ENCODE measurements around the gene ALDH3B1. TPM values are rescaled to one million over a fixed set of nuclear protein-coding genes. Genes with fewer than 3 reads are reported as not detected.
A peak's percentile ranks its signal among the peaks of the same experiment; 100 is the strongest.

The ALDH3B1 gene
- total RNA-seq, 1 experiment from 2014 or later = 18.3 TPM

- TF ChIP-seq TCF7L2 (IDR thresholded peaks at IDR 0.05; ENCODE audit: low read depth, low read length) (peak; percentile 58), SIN3A (IDR thresholded peaks at IDR 0.05; ENCODE audit: borderline replicate concordance, insufficient read depth, low read depth, low read length) (no peak), CTCF (IDR thresholded peaks at IDR 0.05) (peak; percentile 68; the same call in 1 of the 2 replicates)
- in situ Hi-C loops (cut with HindIII; ENCODE audit: low pct_unique_long_range_greater_than_20kb, low sequenced_read_pairs) (no loop called here), intact Hi-C loops (cut with micrococcal nuclease; ENCODE audit: unreplicated experiment) (no loop called here)
- H3K4me1 ChIP-seq (ENCODE audit: control insufficient read depth, insufficient read depth, low read length) = peaks cover 37% of the 10 kb centered on the region
- H3K27me3 ChIP-seq (ENCODE audit: control insufficient read depth, insufficient read depth, low read length) = no peaks in the 10 kb centered on the region
- H3K9me3 ChIP-seq (ENCODE audit: control insufficient read depth, insufficient read depth, low read depth, low read length) = no peaks in the 10 kb centered on the region
- ChIA-PET CTCF (interaction anchor here (0.9 to 1.1 kb wide), 2 partner anchors 10 to 17 kb away, joined by 3 read pairs; partner anchors contain the start of gene ALDH3B1), POLR2A (interaction anchor here (0.7 kb wide), 1 partner anchor 10 kb away, joined by 4 read pairs; the partner anchor contains the start of gene NDUFS8)
- ATAC-seq = peak; percentile 79
- H3K36me3 ChIP-seq (ENCODE audit: control insufficient read depth, insufficient read depth, low read length) = no peaks in the 10 kb centered on the region
- no peak overlapping the region for H3K4me3 ChIP-seq (ENCODE audit: low read depth in 2 of 2, low read length in 2 of 2)
- peak overlapping the region; percentile 72 for H3K27ac ChIP-seq (ENCODE audit: low read length)
- no peak for DNase-seq (ENCODE audit: low read depth, low spot score)
- no TSS peak for BruUV-seq (replicated peaks)
Observed at GRCh38 chr11:68020575-68020974, 10.4 kb downstream of the ALDH3B1 start.

- no peak overlapping the region for H3K4me3 ChIP-seq (ENCODE audit: low read depth in 2 of 2, low read length in 2 of 2)
- H3K4me1 ChIP-seq (ENCODE audit: control insufficient read depth, insufficient read depth, low read length) = peaks cover 35% of the 10 kb centered on the region
- intact Hi-C loops (cut with micrococcal nuclease; ENCODE audit: unreplicated experiment) (no loop called here), in situ Hi-C loops (cut with HindIII; ENCODE audit: low pct_unique_long_range_greater_than_20kb, low sequenced_read_pairs) (no loop called here)
- H3K27me3 ChIP-seq (ENCODE audit: control insufficient read depth, insufficient read depth, low read length) = no peaks in the 10 kb centered on the region
- peak overlapping the region; percentile 72; the same call in 1 of the 2 replicates for H3K27ac ChIP-seq (ENCODE audit: low read length)
- no TSS peak for BruUV-seq (replicated peaks)
- ATAC-seq = peak; percentile 72
- TF ChIP-seq REST (IDR thresholded peaks at IDR 0.05; ENCODE audit: insufficient read depth in 1 of 2, low read depth in 2 of 2, low read length in 1 of 2) (peak in 1 of 2 experiments; percentile 47; a peak in 1 of 4 replicates), TCF7L2 (IDR thresholded peaks at IDR 0.05; ENCODE audit: low read depth, low read length) (no peak), SIN3A (IDR thresholded peaks at IDR 0.05; ENCODE audit: borderline replicate concordance, insufficient read depth, low read depth, low read length) (no peak), CTCF (IDR thresholded peaks at IDR 0.05) (peak; percentile 74)
- H3K9me3 ChIP-seq (ENCODE audit: control insufficient read depth, insufficient read depth, low read depth, low read length) = no peaks in the 10 kb centered on the region
- no peaks in the 10 kb centered on the region for H3K36me3 ChIP-seq (ENCODE audit: control insufficient read depth, insufficient read depth, low read length)
- ChIA-PET CTCF (interaction anchor here (1.1 kb wide), 1 partner anchor 16 kb away, joined by 3 read pairs; no protein-coding TSS in a partner anchor), POLR2A (no interaction called here)
- DNase-seq (ENCODE audit: low read depth, low spot score) = no peak
Observed at GRCh38 chr11:68021167-68021787, 11.2 kb downstream of the ALDH3B1 start.

All from Panc1 (cell line).